Stomach (tissue), 9 donors: ENCODE measurements around the gene C9orf153. TPM values are rescaled to one million over a fixed set of nuclear protein-coding genes. Genes with fewer than 3 reads are reported as not detected.
A peak's percentile ranks its signal among the peaks of the same experiment; 100 is the strongest.
"Not testable (repeated sequence)": the region's sequence is repeated elsewhere in the genome, so short reads cannot be mapped to it uniquely, and the experiment has no call there.

ENCODE experiments used
- DNase-seq, 2 donors: peaks; one replicate each; pipeline versions ENCODE4 v3.0.0 to v3.0.0-alpha.2; 2013 to 2019
- H3K27ac ChIP-seq, 5 donors: fragments of 200-600 bp in 4 of 5; sonication (generic) in 4 of 5; one replicate each; pipeline ENCODE4 v1.5.1; 2013 to 2019; ENCODE audit warnings: mild to moderate bottlenecking in 1 of 5, moderate library complexity in 1 of 5
- H3K27me3 ChIP-seq, 3 donors: fragments of 200-600 bp; sonication (generic); one replicate each; pipeline ENCODE4 v1.5.1; 2017 to 2019; ENCODE audit warnings: mixed run types in 1 of 3
- H3K36me3 ChIP-seq, 4 donors: fragments of 200-600 bp; sonication (generic); 1 replicate in 3 of 4; 2 replicates in 1 of 4; pipeline ENCODE4 v1.5.1; 2016 to 2019
- H3K4me1 ChIP-seq, 4 donors: fragments of 200-600 bp; sonication (generic); one replicate each; pipeline ENCODE4 v1.5.1; 2016 to 2019
- H3K4me3 ChIP-seq, 4 donors: fragments of 200-600 bp; sonication (generic) in 3 of 4; one replicate each; pipeline ENCODE4 v1.5.1; 2016 to 2019; ENCODE audit warnings: mild to moderate bottlenecking in 1 of 4
- H3K9me3 ChIP-seq, 4 donors: fragments of 200-600 bp; sonication (generic); one replicate each; pipeline ENCODE4 v1.5.1; 2016 to 2019
- EP300 ChIP-seq: sonication (generic); formaldehyde crosslinking; IDR thresholded peaks from one replicate; pipeline ENCODE4 v1.6.1; 2017; ENCODE audit warnings: antibody characterized with exemption
- POLR2A ChIP-seq, 4 donors: fragments of 450-650 bp; IDR thresholded peaks; one replicate each; pipeline ENCODE4 v1.6.1; 2016; ENCODE audit warnings: antibody characterized with exemption in 4 of 4, control low read depth in 2 of 4, mild to moderate bottlenecking in 1 of 4, moderate library complexity in 1 of 4
- POLR2AphosphoS5 ChIP-seq, 3 donors: sonication (generic); formaldehyde crosslinking; IDR thresholded peaks; one replicate each; pipeline ENCODE4 v1.6.1; 2016; ENCODE audit warnings: antibody characterized with exemption in 3 of 3
- WGBS, 5 donors: extraction: QIAGEN DNeasy Blood & Tissue Kit in 3 of 5; methylation state at CpG; one replicate each; pipeline versions ENCODE4 v1.1.5 to v1.1.7; 2013 to 2018; 5-methylcytosine and 5-hydroxymethylcytosine counted together
- intact Hi-C: fragments of 100-400 bp; cut with DNase I; formaldehyde crosslinking; loops from one replicate; pipeline ENCODE4 v1.15.1; 2023; ENCODE audit warnings: low total_unique reads
- polyA plus RNA-seq, 3 donors: library from polyadenylated mRNA; stranded (reverse); fragments of 200-250 nt; gene quantifications; one replicate each; pipeline ENCODE4 v1.2.3, GENCODE V29; 2013
- total RNA-seq, 5 donors: library from RNA; depleted of rRNA; stranded (reverse); fragments of >200 nt; gene quantifications; one replicate each; pipeline versions ENCODE4 v1.1.0 to v1.2.3, GENCODE V29; 2014 to 2016
- TF ChIP-seq, protein P1 (sequence below), 7 experiments: fragments of 450-650 bp in 4 of 7; fragments of 200-600 bp in 3 of 7; sonication (generic) in 3 of 7; IDR thresholded peaks; one replicate each; pipeline ENCODE4 v1.5.1; 2016 to 2019; ENCODE audit warnings: antibody characterized with exemption in 7 of 7, control low read depth in 2 of 7, mild to moderate bottlenecking in 1 of 7
- donor health status: healthy with polysubstance abuse.
- donor health status: Bipolar disorder and iron deficiency.
- donor health status: healthy.

Gene C9orf153
- total and polyA plus RNA-seq, 8 donors: 0.92 TPM; not detected in 7

DNA sequence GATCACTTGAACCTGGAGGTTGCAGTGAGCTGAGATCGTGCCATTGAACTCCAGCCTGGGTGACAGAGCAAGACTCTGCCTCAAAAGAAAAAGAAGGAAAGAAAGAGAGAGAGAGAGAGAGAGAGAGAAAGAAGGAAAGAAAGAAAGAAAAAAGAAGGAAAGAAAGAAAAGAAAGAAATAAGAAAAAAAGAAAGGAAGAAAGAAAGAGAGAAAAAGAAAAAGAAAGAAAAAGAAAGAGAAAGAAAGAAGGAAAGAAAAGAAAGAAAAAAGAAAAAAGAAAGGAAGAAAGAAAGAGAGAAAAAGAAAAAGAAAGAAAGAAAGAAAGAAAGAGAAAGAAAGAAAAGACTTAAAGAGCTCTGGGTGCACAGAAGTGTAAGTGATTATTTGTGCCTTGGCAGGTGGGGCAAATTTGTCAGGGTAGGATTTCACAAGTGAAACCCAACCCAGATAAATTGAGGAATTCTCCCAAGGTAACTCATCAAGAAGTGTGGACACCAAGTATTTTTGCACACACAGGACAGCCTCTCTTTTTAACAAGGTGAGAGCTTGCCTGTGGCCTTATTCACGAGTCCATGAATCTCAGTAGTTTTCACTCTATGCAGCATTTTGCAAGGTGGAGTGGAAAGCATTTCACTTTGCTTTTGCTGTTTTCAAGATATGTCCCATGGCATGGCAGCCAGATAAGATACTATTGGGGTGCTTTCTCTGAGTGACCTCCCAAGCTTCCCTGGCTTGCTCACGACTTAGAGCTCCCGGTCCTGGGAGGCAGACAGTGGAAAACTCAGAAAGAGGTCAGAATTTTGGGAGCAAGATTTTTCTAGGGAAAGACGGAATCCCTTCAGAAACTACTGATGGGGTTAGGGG lies 57.8 kb downstream of the C9orf153 start:
- 76 to 89% (median 84%) methylated on average over 5 of the region's 5 CpGs for WGBS, 5 donors
- no peaks in the 10 kb centered on the region for H3K27me3 ChIP-seq
- TF ChIP-seq, protein P1, sequence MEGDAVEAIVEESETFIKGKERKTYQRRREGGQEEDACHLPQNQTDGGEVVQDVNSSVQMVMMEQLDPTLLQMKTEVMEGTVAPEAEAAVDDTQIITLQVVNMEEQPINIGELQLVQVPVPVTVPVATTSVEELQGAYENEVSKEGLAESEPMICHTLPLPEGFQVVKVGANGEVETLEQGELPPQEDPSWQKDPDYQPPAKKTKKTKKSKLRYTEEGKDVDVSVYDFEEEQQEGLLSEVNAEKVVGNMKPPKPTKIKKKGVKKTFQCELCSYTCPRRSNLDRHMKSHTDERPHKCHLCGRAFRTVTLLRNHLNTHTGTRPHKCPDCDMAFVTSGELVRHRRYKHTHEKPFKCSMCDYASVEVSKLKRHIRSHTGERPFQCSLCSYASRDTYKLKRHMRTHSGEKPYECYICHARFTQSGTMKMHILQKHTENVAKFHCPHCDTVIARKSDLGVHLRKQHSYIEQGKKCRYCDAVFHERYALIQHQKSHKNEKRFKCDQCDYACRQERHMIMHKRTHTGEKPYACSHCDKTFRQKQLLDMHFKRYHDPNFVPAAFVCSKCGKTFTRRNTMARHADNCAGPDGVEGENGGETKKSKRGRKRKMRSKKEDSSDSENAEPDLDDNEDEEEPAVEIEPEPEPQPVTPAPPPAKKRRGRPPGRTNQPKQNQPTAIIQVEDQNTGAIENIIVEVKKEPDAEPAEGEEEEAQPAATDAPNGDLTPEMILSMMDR (IDR thresholded peaks at IDR 0.05): no peak
- TF ChIP-seq POLR2A (IDR thresholded peaks at IDR 0.05): no peak
- TF ChIP-seq EP300: no peak
- no peak for TF ChIP-seq POLR2AphosphoS5 (IDR thresholded peaks at IDR 0.05)
- intact Hi-C loops: no loop called here
- no peak overlapping the region for H3K27ac ChIP-seq
- H3K9me3 ChIP-seq: no peaks in the 10 kb centered on the region
- no peaks in the 10 kb centered on the region for H3K36me3 ChIP-seq
- no peak overlapping the region for H3K4me3 ChIP-seq
- H3K4me1 ChIP-seq: peaks cover 0 to 4% (median 0%) of the 10 kb centered on the region in 4 donors
- no peak for DNase-seq

DNA sequence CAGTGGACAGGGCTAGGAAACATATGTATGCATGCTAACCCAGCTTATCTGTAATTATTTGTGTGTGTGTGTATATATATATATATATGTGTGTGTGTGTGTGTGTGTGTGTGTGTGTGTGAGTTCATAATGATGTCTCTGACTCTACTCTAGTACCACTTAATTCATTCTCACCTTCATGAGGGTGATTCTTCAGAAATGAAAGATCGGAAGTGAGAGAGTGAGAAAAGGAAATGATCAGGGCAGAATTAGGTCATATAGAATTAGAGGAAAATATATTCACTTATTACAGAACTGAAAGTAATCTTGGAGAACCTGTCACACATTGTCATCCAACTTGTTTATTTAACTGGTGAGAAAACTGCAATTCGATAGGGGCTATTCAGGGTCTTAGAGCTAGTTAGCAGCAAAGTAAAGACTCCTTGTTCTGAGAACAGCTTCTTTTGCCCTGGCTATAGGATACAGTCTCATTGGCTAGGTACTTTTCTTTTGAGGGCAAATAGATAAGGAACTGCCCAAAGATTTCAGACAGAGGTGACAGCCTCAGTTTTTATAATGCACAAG lies 58.8 kb downstream of the C9orf153 start:
- intact Hi-C loops: no loop called here
- Histone ChIP-seq H3K36me3 (no peaks in the 10 kb centered on the region), H3K4me1 (peaks cover 0 to 4% (median 0%) of the 10 kb centered on the region in 4 donors), H3K27ac (no peak overlapping the region), H3K9me3 (no peaks in the 10 kb centered on the region), H3K4me3 (no peak overlapping the region), H3K27me3 (no peaks in the 10 kb centered on the region)
- DNase-seq: no peak
- WGBS, 5 donors: 47 to 63% (median 62%) methylated on average over 2 of the region's 2 CpGs
- no peak for TF ChIP-seq POLR2AphosphoS5 (IDR thresholded peaks at IDR 0.05)
- TF ChIP-seq, protein P1 (IDR thresholded peaks at IDR 0.05): no peak
- no peak for TF ChIP-seq POLR2A (IDR thresholded peaks at IDR 0.05)
- TF ChIP-seq EP300: no peak

DNA sequence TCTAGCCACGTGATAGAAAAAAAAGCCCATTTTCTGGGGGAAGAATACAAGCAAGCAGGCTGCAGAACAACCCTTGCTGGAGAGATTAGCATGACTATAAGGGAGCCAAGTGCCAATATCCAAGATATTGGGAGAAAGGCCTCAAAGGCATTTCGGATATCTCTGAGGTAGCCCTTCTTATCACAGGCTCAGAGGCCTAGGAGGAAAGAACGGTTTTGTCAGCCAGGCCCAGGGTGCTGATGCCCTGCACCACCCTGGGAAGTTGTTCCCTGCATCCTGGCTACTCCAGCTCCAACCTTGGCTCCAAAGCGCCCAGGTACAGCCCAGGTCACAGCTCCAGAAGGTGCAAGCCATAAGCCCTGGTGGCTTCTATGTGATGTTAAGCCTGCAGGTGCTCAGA lies 66.4 kb downstream of the C9orf153 start:
- peaks cover 5 to 40% (median 25%) of the 10 kb centered on the region in 4 donors for H3K9me3 ChIP-seq
- TF ChIP-seq POLR2A (IDR thresholded peaks at IDR 0.05) (no peak), POLR2AphosphoS5 (IDR thresholded peaks at IDR 0.05) (no peak), EP300 (no peak)
- TF ChIP-seq, protein P1 (IDR thresholded peaks at IDR 0.05): no peak
- H3K27me3 ChIP-seq: no peaks in the 10 kb centered on the region
- no peaks in the 10 kb centered on the region for H3K36me3 ChIP-seq
- 73 to 88% (median 80%) methylated on average over 4 of the region's 4 CpGs for WGBS, 5 donors
- DNase-seq: no peak
- H3K4me1 ChIP-seq: no peaks in the 10 kb centered on the region
- intact Hi-C loops: no loop called here
- no peak overlapping the region for H3K27ac ChIP-seq
- H3K4me3 ChIP-seq: no peak overlapping the region

DNA sequence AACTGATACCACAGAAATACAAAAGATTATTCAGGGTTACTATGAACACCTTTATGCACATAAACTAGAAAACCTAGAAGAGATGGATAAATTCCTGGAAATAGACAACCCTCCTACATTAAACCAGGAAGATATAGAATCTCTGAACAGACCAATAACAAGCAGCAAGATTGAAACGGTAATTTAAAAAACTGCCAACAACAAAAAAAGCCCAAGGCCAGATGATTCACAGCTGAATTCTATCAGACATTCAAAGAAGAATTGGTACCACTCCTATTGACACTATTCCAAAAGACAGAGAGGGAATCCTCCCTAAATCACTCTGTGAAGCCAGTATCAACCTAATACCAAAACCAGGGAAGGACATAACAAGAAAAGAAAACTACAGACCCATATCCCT lies 68.8 kb downstream of the C9orf153 start:
- H3K27me3 ChIP-seq, DNase-seq, H3K4me1 ChIP-seq, H3K36me3 ChIP-seq, H3K4me3 ChIP-seq, H3K27ac ChIP-seq, intact Hi-C loops: not testable (repeated sequence)
- 76 to 95% (median 85%) methylated on average over 1 of the region's 1 CpG for WGBS, 5 donors
- H3K9me3 ChIP-seq: peaks cover 5 to 41% (median 25%) of the 10 kb centered on the region in 4 donors

DNA sequence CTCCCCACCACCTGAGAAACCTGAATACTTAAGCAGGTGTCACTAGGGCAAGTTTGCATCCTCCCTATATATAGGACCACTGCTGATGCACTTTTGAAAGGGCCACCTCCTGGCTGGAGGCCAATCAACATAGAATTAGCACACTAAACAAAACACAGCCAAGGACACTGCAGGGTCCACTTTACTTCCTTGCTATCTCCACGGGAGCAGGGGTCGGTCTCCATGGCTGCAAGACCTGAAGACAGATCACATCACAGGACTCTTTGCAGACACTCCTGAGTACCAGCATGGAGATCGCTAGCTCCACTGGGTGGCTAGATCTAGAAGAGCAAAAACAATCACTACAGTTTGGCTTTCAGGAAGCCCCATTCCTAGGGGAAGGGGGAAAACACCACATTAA lies 72.3 kb downstream of the C9orf153 start:
- Histone ChIP-seq H3K4me3 (no peak overlapping the region), H3K9me3 (peaks cover 0 to 19% (median 7%) of the 10 kb centered on the region in 4 donors), H3K27me3 (no peaks in the 10 kb centered on the region), H3K4me1 (no peaks in the 10 kb centered on the region), H3K36me3 (no peaks in the 10 kb centered on the region), H3K27ac (no peak overlapping the region)
- intact Hi-C loops: no loop called here
- WGBS, 5 donors: 40 to 58% (median 45%) methylated on average over 3 of the region's 3 CpGs
- no peak for TF ChIP-seq EP300
- TF ChIP-seq POLR2AphosphoS5 (IDR thresholded peaks at IDR 0.05): no peak
- TF ChIP-seq, protein P1 (IDR thresholded peaks at IDR 0.05): no peak
- peak in 1 of 2 donors; percentile 7 for DNase-seq
